ENCODE data around the gene FAM110A.
"Not testable (repeated sequence)": the region's sequence is repeated elsewhere in the genome, so short reads cannot be mapped to it uniquely, and the experiment has no call there.

The FAM110A gene

DNA sequence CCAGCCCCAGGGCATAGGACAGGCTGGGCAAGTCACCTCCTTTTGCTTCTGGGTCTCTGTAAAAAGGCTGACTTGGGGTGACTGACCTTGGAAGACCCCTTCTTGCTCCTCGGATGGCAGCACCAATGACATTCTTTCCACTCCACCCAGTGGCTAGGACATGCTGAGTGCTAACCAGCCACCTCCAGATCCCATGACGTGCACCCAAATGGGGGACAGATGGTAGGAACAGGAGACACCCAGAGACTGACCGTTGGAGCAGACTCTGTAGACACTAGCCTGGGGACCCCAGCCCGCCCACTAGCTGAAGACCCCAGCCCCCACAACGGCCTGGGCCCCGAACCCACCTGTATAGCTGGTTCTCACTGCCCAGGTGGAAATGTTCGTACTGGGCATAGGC lies 44.3 kb downstream of the FAM110A start:
- DNase-seq: no peak

DNA sequence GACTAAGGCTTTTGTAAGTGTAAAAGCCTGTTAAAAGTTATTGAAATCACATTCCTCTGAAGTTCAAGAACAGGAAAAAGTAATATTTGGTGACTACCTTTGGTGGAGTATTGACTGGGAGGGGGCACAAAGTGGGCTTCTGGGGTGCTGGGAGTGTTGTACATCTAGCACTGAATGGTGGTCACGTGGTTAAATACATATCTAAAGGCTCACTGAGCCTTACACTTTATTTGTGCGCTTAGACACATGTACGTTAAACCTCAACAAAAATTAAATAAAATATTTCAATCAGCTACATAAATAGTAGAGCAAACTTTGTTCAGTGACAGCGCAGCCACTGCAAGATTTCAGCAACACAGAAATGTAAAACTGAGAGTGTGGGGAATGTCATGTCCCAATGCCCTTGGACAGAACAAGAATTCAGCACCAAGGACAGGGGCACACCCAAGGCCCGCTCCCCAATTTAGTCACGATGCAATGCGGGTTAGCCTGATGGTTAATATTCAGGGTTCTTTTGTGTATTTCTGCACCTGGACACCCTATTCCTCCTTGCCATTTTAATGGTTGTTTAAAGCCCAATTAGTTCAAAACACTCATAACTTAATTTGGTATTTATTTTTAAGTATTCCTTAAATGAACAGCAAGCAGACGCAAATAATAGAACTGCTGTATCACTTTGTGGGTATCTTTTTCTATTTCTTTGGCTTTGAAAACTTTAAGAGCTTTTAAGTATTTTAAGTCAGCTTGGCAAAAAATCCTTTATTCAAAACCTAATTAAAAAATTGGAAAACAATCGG lies 45.2 kb downstream of the FAM110A start:
- peak; percentile 16 for DNase-seq

- DNase-seq: no peak
Measured at GRCh38 chr20:879626-880025, 46.1 kb downstream of the FAM110A start.

- peak; percentile 78 for DNase-seq
Measured at GRCh38 chr20:881051-881782, 47.7 kb downstream of the FAM110A start.

DNA sequence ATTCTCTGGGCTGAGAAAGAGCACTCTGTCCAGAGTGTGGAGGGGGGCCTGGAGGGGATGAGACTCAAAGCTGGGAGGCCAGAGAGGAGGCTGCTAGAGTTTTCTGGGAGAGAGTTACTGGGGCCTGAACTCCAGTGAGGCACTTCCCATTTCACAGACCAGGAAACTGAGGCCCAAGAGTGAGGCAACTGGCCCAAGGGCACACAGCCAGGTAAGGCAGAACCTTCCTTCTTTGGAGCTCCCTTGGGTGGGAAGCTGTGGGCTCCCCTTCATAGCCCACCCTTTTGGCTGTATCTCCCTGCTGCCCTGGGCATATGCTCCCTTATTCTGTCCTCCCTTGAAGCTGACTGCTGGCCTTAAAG lies 48.2 kb downstream of the FAM110A start:
- DNase-seq: no peak

GRCh38 chr20:884983-885952 lies 51.8 kb downstream of the FAM110A start:
- DNase-seq: no peak

- no peak for DNase-seq
Measured at GRCh38 chr20:887137-887536, 53.6 kb downstream of the FAM110A start.

DNA sequence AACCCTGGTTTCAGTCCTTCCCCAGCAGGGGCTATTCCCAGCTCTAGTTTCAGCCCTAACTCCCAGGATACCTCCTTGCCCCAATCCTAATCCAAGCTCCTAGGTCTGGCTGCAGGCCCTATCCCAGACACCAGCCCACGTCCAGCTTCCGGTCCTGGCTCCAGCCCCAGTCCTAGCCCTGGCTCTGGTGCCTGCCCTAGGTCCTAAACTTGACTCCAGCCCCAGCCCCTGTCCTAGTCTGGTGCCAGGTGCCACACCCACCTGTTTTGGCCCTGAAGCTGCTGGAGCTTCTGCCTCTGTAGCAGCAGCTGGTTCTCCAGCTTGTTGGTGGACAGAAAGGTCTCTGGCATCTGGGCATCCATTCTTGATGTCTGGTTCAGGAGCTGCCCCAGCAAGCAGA lies 54.5 kb downstream of the FAM110A start:
- no peak for DNase-seq

DNA sequence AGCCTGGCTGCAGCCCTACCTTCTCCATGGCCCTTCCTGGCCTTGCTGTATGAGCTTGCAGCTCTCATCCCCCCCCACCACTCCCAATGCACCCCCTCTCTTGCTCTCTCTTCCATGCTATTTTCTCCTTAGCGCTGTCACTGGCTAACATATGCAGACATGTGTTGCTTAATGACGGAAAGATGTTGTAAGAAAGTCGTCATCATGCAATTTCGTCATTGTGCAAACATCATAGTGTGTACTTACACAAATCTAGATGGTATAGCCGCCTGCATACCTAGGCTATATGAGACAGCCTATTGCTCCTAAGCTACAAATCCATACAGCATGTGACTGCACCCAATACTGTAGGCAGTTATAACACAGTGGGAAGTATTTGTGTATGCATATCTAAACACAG lies 55.6 kb downstream of the FAM110A start:
- peak; percentile 43 for DNase-seq

DNA sequence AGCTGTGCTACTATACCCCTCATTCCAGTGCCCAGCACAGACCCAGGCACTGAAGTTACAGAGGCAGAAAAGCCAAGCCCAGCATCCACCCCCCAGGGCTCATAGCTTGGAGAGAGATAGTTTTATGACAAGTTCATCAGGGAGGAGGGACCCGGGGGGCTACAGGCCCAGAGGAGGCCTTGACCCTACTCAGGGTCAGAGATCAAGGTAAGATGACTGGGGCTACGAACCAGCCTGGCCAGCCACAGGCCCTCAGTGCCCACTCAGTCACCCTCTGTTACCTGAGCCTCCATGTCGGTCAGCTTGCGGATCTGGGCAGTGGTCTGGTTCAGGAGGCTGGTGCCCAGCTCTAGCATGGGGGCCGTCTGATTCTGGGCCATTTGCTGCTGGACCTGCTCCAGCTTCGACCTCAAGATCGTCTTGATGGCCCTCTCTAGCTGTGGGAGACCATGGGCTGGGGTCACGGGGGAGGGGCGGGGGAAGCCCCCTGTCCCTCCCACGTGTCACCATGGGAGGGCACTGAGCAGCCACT lies 56.5 kb downstream of the FAM110A start:
- DNase-seq: no peak

- DNase-seq: no peak
Measured at GRCh38 chr20:890666-891057, 57.1 kb downstream of the FAM110A start.

- peak; percentile 51 for DNase-seq
Measured at GRCh38 chr20:891058-891705, 57.7 kb downstream of the FAM110A start.

DNA sequence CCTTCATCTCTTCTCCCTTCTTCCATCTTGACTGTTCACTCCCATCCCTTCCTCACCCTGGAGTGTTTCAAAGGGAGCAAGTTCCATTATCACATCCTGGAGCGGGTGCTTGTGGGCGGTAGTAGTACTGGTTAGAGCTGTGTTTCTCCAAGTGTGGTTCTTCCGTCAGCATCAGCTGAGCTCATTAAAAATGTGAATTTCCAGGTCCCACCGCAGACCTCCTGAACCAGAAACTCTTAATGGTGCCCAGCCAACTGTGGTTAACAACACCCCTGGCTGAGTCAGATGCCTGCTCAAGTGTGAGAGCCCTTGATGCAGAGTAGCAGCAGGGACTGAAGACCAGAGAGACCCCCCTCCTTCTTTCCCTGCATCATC lies 58.2 kb downstream of the FAM110A start:
- no peak for DNase-seq

GRCh38 chr20:892371-892770 lies 58.9 kb downstream of the FAM110A start:
- not testable (repeated sequence) for DNase-seq
